NT2/D1 (cell line): ENCODE data around the gene ATG2A.

Source experiments
- DNase-seq: peaks from one replicate; pipeline ENCODE4 v3.0.0-alpha.2; 2011; ENCODE audit warnings: low read depth, low spot score
- H3K27me3 ChIP-seq: 2 replicates; pipeline ENCODE4 v1.6.0; 2011; ENCODE audit warnings: mild to moderate bottlenecking; ENCODE audit not compliant: insufficient read length, insufficient read depth
- H3K36me3 ChIP-seq: 2 replicates; pipeline ENCODE4 v1.6.1; 2011; ENCODE audit warnings: mild to moderate bottlenecking, low read length, mixed read lengths; ENCODE audit not compliant: insufficient read depth, insufficient read length
- H3K4me1 ChIP-seq: 2 replicates; pipeline ENCODE4 v1.5.1; 2011; ENCODE audit not compliant: insufficient read depth, insufficient read length
- H3K4me3 ChIP-seq: 2 replicates; pipeline ENCODE4 v1.5.1; 2011; ENCODE audit warnings: low read depth; ENCODE audit not compliant: insufficient read length
- H3K9ac ChIP-seq: 2 replicates; pipeline ENCODE4 v1.6.0; 2011; ENCODE audit warnings: low read depth; ENCODE audit not compliant: insufficient read length
- H3K9me3 ChIP-seq: 2 replicates; pipeline ENCODE4 v1.5.1; 2011; ENCODE audit warnings: mild to moderate bottlenecking, low read length; ENCODE audit not compliant: insufficient read depth
- SUZ12 ChIP-seq: IDR thresholded peaks from 2 replicates; pipeline ENCODE4 v1.6.1; 2011; ENCODE audit not compliant: insufficient read length, insufficient read depth; ENCODE audit errors: extremely low read depth
- YY1 ChIP-seq: IDR thresholded peaks from 2 replicates; pipeline ENCODE4 v1.6.1; 2011; ENCODE audit not compliant: insufficient read length, insufficient read depth
- ZNF274 ChIP-seq: IDR thresholded peaks from 2 replicates; pipeline ENCODE4 v1.6.1; 2011; ENCODE audit warnings: mild to moderate bottlenecking, low read depth, low read length

ATG2A gene

DNA sequence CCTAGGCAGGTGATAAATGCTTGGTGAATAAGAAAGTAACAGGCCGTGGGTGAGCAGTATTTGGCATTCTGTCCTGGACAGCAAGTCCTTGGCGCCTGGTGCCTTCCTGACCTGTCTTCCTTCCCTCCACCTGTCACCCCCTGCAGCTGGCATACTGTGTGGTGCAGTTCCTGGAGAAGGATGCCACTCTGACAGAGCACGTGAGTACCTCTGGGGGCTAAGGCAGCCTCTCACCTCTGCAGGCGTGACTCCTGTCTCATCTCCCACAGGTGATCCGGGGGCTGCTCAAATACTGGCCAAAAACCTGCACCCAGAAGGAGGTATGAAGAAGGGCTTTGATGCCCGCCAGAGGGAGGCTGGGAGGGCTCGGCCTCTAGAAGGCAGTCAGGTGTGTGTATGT lies 14.3 kb upstream of the ATG2A start:
- TF ChIP-seq SUZ12 (no peak), ZNF274 (no peak), YY1 (no peak)
- no peak for DNase-seq
- peaks cover 23% of the 10 kb centered on the region for H3K36me3 ChIP-seq

DNA sequence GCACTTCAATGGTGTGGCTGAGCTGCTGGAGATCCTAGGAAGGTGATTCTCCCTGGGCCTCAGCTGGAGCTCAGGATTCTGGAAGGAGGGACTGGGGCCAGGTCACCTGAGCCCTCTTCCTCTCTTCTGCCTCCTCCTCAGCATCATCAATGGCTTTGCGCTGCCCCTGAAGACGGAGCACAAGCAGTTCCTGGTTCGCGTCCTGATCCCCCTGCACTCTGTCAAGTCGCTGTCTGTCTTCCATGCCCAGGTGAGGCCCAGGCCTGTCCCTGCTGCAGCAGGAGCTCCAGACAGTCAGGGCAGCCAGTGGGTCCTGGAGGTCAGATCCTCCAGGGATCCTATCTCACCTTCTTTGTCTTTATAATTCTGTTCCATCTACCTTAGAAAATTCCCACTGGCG lies 13.3 kb upstream of the ATG2A start:
- DNase-seq: no peak
- no peaks in the 10 kb centered on the region for H3K9me3 ChIP-seq
- peaks cover 19% of the 10 kb centered on the region for H3K4me1 ChIP-seq
- H3K36me3 ChIP-seq: peaks cover 23% of the 10 kb centered on the region
- peaks cover 2% of the 10 kb centered on the region for H3K27me3 ChIP-seq
- TF ChIP-seq ZNF274: no peak
- TF ChIP-seq SUZ12: no peak
- no peak for TF ChIP-seq YY1
- no peak overlapping the region for H3K4me3 ChIP-seq
- no peak overlapping the region for H3K9ac ChIP-seq

More for the DNA sequence above, 14.3 kb upstream of the ATG2A start:
- no peaks in the 10 kb centered on the region for H3K27me3 ChIP-seq
- H3K9me3 ChIP-seq: no peaks in the 10 kb centered on the region
- H3K4me3 ChIP-seq: no peak overlapping the region
- H3K9ac ChIP-seq: no peak overlapping the region
- peaks cover 20% of the 10 kb centered on the region for H3K4me1 ChIP-seq

DNA sequence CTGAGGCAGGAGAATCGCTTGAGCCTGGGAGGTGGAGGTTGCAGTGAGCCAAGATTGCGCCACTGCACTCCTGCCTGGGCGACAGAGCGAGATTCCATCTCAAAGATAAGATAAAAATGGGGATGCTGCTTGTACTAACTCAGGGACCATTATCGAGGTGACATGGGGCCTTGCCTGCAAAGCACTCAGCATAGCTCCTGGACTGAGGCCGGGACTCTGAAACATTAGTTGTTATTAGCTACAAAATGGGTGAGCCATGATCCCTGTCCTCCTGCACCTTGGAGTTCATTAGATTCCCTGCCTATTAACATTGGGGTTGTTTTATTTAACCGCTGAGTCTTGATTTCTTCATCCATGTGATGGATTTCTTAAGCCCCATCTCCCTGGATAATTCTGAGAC lies 12.6 kb upstream of the ATG2A start:
- peaks cover 23% of the 10 kb centered on the region for H3K36me3 ChIP-seq
- no peak overlapping the region for H3K4me3 ChIP-seq
- DNase-seq: no peak
- H3K9me3 ChIP-seq: no peaks in the 10 kb centered on the region
- H3K9ac ChIP-seq: no peak overlapping the region
- peaks cover 14% of the 10 kb centered on the region for H3K4me1 ChIP-seq
- TF ChIP-seq SUZ12 (no peak), ZNF274 (no peak), YY1 (no peak)
- H3K27me3 ChIP-seq: peaks cover 9% of the 10 kb centered on the region

DNA sequence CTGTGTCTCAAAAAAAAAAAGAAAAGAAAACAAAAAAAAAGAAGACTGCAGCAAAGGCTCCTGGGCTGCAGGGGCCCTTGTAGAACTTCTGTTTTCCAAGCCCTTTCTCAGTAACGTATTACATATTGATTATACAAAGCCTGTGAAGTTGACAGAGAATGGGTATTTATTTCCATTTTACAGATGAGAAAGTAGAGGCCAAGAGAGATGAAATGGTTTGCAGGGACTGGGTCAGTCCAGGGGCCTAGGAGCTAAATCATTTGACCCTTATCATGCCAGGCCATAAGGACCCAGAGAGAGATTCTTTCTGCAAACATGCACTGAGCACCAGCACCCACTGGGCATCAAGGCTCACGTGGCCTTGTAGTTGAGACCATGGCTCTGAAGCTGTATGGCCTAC lies 11.9 kb upstream of the ATG2A start:
- H3K36me3 ChIP-seq: peaks cover 23% of the 10 kb centered on the region
- H3K9me3 ChIP-seq: no peaks in the 10 kb centered on the region
- no peak for TF ChIP-seq ZNF274
- no peak for TF ChIP-seq YY1
- no peak for TF ChIP-seq SUZ12
- H3K4me1 ChIP-seq: peaks cover 12% of the 10 kb centered on the region
- no peak overlapping the region for H3K4me3 ChIP-seq
- no peak for DNase-seq
- H3K9ac ChIP-seq: no peak overlapping the region
- H3K27me3 ChIP-seq: peaks cover 9% of the 10 kb centered on the region

DNA sequence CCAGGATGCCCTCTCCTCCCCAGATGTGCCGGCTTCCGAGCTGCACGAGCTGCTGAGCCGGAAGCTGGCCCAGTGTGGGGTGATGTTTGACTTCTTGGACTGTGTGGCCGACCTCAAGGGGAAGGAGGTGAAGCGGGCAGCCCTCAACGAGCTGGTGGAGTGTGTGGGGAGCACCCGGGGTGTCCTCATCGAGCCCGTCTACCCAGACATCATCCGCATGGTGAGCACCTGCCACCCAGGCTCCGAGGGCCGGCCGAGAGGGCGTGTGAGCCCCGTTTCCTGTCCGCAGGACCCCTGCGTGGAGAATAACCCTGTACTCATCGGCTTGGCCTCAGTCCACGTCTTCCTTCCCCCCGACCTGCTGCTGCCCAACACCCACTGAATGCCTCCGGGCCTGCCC lies 9.7 kb upstream of the ATG2A start:
- H3K4me1 ChIP-seq: peaks cover 15% of the 10 kb centered on the region
- H3K4me3 ChIP-seq: no peak overlapping the region
- H3K27me3 ChIP-seq: peaks cover 9% of the 10 kb centered on the region
- TF ChIP-seq ZNF274 (no peak), YY1 (no peak), SUZ12 (no peak)
- peaks cover 14% of the 10 kb centered on the region for H3K36me3 ChIP-seq
- H3K9me3 ChIP-seq: no peaks in the 10 kb centered on the region
- no peak for DNase-seq
- H3K9ac ChIP-seq: no peak overlapping the region

DNA sequence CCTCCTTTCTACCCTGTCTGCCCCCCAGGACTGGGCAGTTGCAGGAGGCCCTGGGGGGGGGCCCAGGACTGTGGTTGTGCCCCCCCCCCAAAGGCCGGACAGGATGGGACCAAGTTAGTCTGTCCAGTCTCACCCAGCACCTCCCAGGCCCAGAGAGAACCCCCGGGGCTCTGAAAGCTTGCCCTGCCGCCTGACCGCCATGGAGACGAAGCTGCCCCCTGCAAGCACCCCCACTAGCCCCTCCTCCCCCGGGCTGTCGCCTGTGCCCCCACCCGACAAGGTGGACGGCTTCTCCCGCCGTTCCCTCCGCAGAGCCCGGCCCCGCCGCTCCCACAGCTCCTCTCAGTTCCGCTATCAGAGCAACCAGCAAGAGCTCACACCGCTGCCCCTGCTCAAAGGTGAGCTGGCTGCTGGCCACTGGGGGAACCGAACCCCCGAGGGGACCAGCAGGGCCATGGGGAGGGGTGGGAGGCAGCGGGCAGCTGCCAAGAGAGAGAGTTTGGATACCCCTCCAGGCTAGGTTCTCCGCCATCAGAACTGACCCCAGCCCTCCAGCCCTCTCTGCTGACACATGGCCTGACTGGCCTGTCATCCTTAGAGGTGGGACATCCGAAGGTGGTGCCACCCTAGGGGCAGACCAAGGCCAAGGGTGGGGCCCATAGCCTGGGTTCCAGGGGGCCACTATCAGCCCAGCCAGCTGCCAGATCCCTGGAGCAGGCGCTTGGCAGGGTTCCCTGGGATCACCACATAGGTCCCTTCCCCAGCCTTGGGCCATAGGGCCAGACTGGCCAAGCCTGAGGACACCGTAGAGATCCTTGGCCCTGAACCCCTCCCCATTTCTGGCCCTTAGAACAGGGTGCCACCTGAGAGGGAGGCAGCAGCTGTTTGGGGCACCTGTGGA lies 8.8 kb upstream of the ATG2A start:
- peak overlapping the region; percentile 86 for H3K9ac ChIP-seq
- H3K4me1 ChIP-seq: peaks cover 15% of the 10 kb centered on the region
- H3K9me3 ChIP-seq: no peaks in the 10 kb centered on the region
- H3K4me3 ChIP-seq: no peak overlapping the region
- H3K27me3 ChIP-seq: peaks cover 9% of the 10 kb centered on the region
- TF ChIP-seq SUZ12 (no peak), ZNF274 (no peak), YY1 (no peak)
- no peak for DNase-seq
- H3K36me3 ChIP-seq: peaks cover 6% of the 10 kb centered on the region

DNA sequence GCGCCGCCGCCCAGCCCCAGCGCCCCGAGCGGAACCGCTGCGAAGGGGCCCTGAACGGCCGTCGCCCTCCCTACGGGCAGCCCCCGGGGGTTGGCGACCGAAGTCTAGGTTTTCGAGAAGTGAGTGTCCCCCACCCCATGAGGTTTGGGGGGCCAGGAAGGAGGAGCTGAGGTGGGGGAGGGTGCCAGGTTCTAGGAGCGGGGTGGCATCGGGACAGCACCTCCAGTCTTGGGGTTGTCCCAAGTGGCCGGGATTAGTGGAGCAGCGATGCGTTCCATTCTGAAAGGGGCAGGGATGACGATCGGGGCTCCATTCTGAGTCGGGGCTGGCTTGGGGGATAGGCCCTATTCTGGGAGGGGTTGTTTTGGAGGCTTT lies 7.9 kb upstream of the ATG2A start:
- TF ChIP-seq SUZ12: no peak
- no peak for TF ChIP-seq ZNF274
- TF ChIP-seq YY1: no peak
- Histone ChIP-seq H3K9ac (peak overlapping the region; percentile 86), H3K36me3 (no peaks in the 10 kb centered on the region), H3K4me1 (peaks cover 15% of the 10 kb centered on the region), H3K4me3 (peak overlapping the region; percentile 50), H3K27me3 (peaks cover 9% of the 10 kb centered on the region), H3K9me3 (no peaks in the 10 kb centered on the region)
- no peak for DNase-seq
